SK-N-SH (cell line): ENCODE results near the gene TUBA3E. TPM values are rescaled to one million over a fixed set of nuclear protein-coding genes. Genes with fewer than 3 reads are reported as not detected.
"Not testable (repeated sequence)": the region's sequence is repeated elsewhere in the genome, so short reads cannot be mapped to it uniquely, and the experiment has no call there.

Source experiments
- CTCF ChIA-PET: fragments of 300-600, 350-600 bp; formaldehyde crosslinking; extraction: SDS; loops from one replicate; lab custom pipeline; 2021; lab: Yijun Ruan, JAX
- POLR2A ChIA-PET: fragments of 350-600 bp; sonication (Branson Sonifier 250); formaldehyde crosslinking; extraction: SDS; loops from one replicate; lab custom pipeline; 2020; ENCODE audit warnings: antibody characterized with exemption, inconsistent platforms; lab: Yijun Ruan, JAX
- DNase-seq: peaks from one replicate; pipeline ENCODE4 v3.0.0; 2012
- H2AFZ ChIP-seq: fragments of 200-600 bp; sonication (generic); 2 replicates; pipeline ENCODE4 v1.8.1; 2016; ENCODE audit warnings: antibody characterized with exemption, mild to moderate bottlenecking, low read depth
- H3F3A ChIP-seq: fragments of 200-600 bp; sonication (generic); replicated peaks from 2 replicates; pipeline ENCODE3; 2016; ENCODE audit warnings: antibody characterized with exemption, mild to moderate bottlenecking; ENCODE audit not compliant: insufficient read depth
- H3K27ac ChIP-seq, 2 experiments: fragments of 200-500 bp in 1 of 2; fragments of 200-600 bp in 1 of 2; sonication (Bioruptor generic) in 1 of 2; sonication (generic), shearing (Covaris generic) in 1 of 2; 2 replicates each; pipeline versions ENCODE4 v1.5.1 to v1.6.1; 2014 to 2016; ENCODE audit warnings: low read depth in 2 of 2, inconsistent platforms in 1 of 2, low read length in 1 of 2, mild to moderate bottlenecking in 1 of 2, mixed read lengths in 1 of 2
- H3K27me3 ChIP-seq: fragments of 200-600 bp; sonication (generic), shearing (Covaris generic); 2 replicates; pipeline ENCODE4 v1.6.1; 2016; ENCODE audit warnings: mixed run types; ENCODE audit not compliant: insufficient read depth
- H3K36me3 ChIP-seq, 2 experiments: fragments of 200-500 bp in 1 of 2; fragments of 200-600 bp in 1 of 2; sonication (Bioruptor generic) in 1 of 2; sonication (generic) in 1 of 2; replicated peaks in 1 of 2; 2 replicates each; pipeline versions ENCODE3 to v1.5.1; 2014 to 2016; ENCODE audit warnings: low read length in 1 of 2, mild to moderate bottlenecking in 1 of 2; ENCODE audit not compliant: insufficient read depth in 2 of 2, control insufficient read depth in 1 of 2
- H3K4me1 ChIP-seq, 2 experiments: fragments of 200-500 bp in 1 of 2; fragments of 200-600 bp in 1 of 2; sonication (Bioruptor generic) in 1 of 2; sonication (generic), shearing (Covaris generic) in 1 of 2; 2 replicates each; pipeline versions ENCODE4 v1.5.1 to v1.6.1; 2014 to 2016; ENCODE audit warnings: low read depth in 1 of 2, low read length in 1 of 2, mixed run types in 1 of 2; ENCODE audit not compliant: insufficient read depth in 2 of 2, control insufficient read depth in 1 of 2
- H3K4me2 ChIP-seq: fragments of 200-600 bp; sonication (generic), shearing (Covaris generic); 2 replicates; pipeline ENCODE4 v1.6.1; 2017; ENCODE audit warnings: mixed run types
- H3K4me3 ChIP-seq, 2 experiments: fragments of 200-500 bp in 1 of 2; fragments of 200-600 bp in 1 of 2; sonication (Bioruptor generic) in 1 of 2; sonication (generic), shearing (Covaris generic) in 1 of 2; 2 replicates each; pipeline versions ENCODE4 v1.5.1 to v1.8.1; 2014 to 2016; ENCODE audit warnings: low read depth in 2 of 2, inconsistent platforms in 1 of 2, low read length in 1 of 2, mild to moderate bottlenecking in 1 of 2, mixed read lengths in 1 of 2, moderate library complexity in 1 of 2
- H3K79me2 ChIP-seq: fragments of 200-600 bp; sonication (generic); 2 replicates; pipeline ENCODE4 v1.8.1; 2017; ENCODE audit warnings: mild to moderate bottlenecking; ENCODE audit not compliant: insufficient read depth
- H3K9ac ChIP-seq: fragments of 200-600 bp; sonication (generic); 2 replicates; pipeline ENCODE4 v1.6.1; 2017; ENCODE audit warnings: mixed run types
- H3K9me2 ChIP-seq: fragments of 200-600 bp; sonication (generic); 2 replicates; pipeline ENCODE4 v1.6.1; 2017; ENCODE audit warnings: mixed run types
- H3K9me3 ChIP-seq: fragments of 200-600 bp; sonication (generic); 2 replicates; pipeline ENCODE4 v1.6.1; 2017; ENCODE audit warnings: mixed run types, mild to moderate bottlenecking, moderate library complexity
- H4K20me1 ChIP-seq: fragments of 200-600 bp; sonication (generic); 2 replicates; pipeline ENCODE4 v1.6.1; 2017; ENCODE audit warnings: mild to moderate bottlenecking, mixed run types; ENCODE audit not compliant: insufficient read depth
- CHD2 ChIP-seq: fragments of 150-350 bp; IDR thresholded peaks from 2 replicates; pipeline ENCODE4 v1.6.1; 2018; ENCODE audit warnings: low read length; ENCODE audit not compliant: partially characterized antibody
- EP300 ChIP-seq, 2 experiments: IDR thresholded peaks; 2 replicates each; pipeline versions ENCODE4 v1.4.0 to v1.6.1; 2012; ENCODE audit warnings: borderline replicate concordance in 1 of 2, low read depth in 1 of 2, low read length in 1 of 2
- FOSL2 ChIP-seq: IDR thresholded peaks from 2 replicates; pipeline ENCODE4 v1.4.0; 2012; ENCODE audit warnings: low read depth, mild to moderate bottlenecking, moderate library complexity, borderline replicate concordance
- FOXJ3 ChIP-seq: sonication (generic); formaldehyde crosslinking; IDR thresholded peaks from 2 replicates; pipeline ENCODE4 v1.5.1; 2020; ENCODE audit warnings: mild to moderate bottlenecking, missing genetic modification reagents
- FOXM1 ChIP-seq: IDR thresholded peaks from 2 replicates; pipeline ENCODE4 v1.4.0; 2012; ENCODE audit warnings: low read depth, mild to moderate bottlenecking
- NRF1 ChIP-seq: IDR thresholded peaks from 2 replicates; pipeline ENCODE4 v1.6.1; 2012; ENCODE audit warnings: low read depth, mild to moderate bottlenecking, low read length
- SIN3A ChIP-seq: IDR thresholded peaks from 2 replicates; pipeline ENCODE4 v1.6.1; 2012; ENCODE audit warnings: low read depth, mild to moderate bottlenecking, low read length, moderate library complexity, borderline replicate concordance
- WGBS: methylation state at CpG from one replicate; pipeline ENCODE4 v1.1.6; 2017; ENCODE audit warnings: low lambda C conversion rate; 5-methylcytosine and 5-hydroxymethylcytosine counted together
- polyA plus RNA-seq, 3 experiments: library from polyadenylated mRNA; depleted of rRNA; stranded (reverse); fragments of >200 nt; gene quantifications; 2 replicates each; pipeline ENCODE4 v1.2.3, GENCODE V29; 2012
- TF ChIP-seq, protein P1 (sequence below): IDR thresholded peaks from 2 replicates; pipeline ENCODE4 v1.4.0; 2012; ENCODE audit warnings: low read depth, borderline replicate concordance
- TF ChIP-seq, protein P2 (sequence below): fragments of 150-350 bp; IDR thresholded peaks from 2 replicates; pipeline ENCODE4 v1.6.1; 2017; ENCODE audit warnings: antibody characterized with exemption, low read length, low read depth, borderline replicate concordance

The TUBA3E gene
- polyA plus RNA-seq, 1 of the 3 experiments (the other 2 are of a cell fraction) = not detected

DNA sequence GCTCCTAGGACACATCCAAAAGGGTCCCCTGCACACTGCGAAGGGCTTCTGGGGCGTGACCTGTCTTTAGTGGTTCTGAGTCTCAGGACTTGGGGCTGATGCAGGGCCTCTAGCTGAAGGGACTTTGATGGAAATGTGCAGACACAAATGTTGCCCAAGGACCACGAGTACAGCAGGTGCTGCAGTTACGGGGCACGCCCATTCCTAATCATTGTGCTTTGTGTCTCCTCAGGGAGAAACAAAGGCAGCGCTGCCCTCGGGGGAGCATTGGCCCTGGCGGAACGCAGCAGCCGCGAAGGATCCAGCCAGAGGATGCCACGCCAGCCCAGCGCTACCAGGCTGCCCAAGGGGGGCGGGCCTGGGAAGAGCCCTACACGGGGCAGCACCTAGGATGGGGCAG is 8.0 kb downstream of the TUBA3E start:
- 85% methylated on average over 2 of the region's 15 CpGs for WGBS
- Histone ChIP-seq H2AFZ (no peak overlapping the region), H3K9me2 (no peaks in the 10 kb centered on the region), H4K20me1 (0 out of 2 replicates have a peak, but pooled peaks cover 2% of the 10 kb centered on the region), H3K79me2 (no peaks in the 10 kb centered on the region), H3K36me3 (peaks cover 0 to 2% of the 10 kb centered on the region in 2 experiments), H3K4me3 (no peak overlapping the region), H3K27ac (no peak overlapping the region), H3K4me1 (peaks cover 0 to 4% of the 10 kb centered on the region in 2 experiments; a peak in 1 of 4 replicates), H3K9ac (no peak overlapping the region), H3K27me3 (no peaks in the 10 kb centered on the region), H3F3A (no peaks in the 10 kb centered on the region), H3K4me2 (no peak overlapping the region), H3K9me3 (no peaks in the 10 kb centered on the region)
- TF ChIP-seq NRF1 (no peak), EP300 (IDR thresholded peaks at IDR 0.05; ENCODE audit: borderline replicate concordance in 1 of 2, low read depth in 1 of 2, low read length in 1 of 2) (no peak), SIN3A (no peak), FOXM1 (no peak), CHD2 (no peak), FOSL2 (no peak), FOXJ3 (no peak)
- TF ChIP-seq, protein P1, sequence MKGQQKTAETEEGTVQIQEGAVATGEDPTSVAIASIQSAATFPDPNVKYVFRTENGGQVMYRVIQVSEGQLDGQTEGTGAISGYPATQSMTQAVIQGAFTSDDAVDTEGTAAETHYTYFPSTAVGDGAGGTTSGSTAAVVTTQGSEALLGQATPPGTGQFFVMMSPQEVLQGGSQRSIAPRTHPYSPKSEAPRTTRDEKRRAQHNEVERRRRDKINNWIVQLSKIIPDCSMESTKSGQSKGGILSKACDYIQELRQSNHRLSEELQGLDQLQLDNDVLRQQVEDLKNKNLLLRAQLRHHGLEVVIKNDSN = no peak
- TF ChIP-seq, protein P2, sequence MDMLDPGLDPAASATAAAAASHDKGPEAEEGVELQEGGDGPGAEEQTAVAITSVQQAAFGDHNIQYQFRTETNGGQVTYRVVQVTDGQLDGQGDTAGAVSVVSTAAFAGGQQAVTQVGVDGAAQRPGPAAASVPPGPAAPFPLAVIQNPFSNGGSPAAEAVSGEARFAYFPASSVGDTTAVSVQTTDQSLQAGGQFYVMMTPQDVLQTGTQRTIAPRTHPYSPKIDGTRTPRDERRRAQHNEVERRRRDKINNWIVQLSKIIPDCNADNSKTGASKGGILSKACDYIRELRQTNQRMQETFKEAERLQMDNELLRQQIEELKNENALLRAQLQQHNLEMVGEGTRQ = no peak
- no peak for DNase-seq
- CTCF ChIA-PET = no interaction called here
- POLR2A ChIA-PET = no interaction called here

DNA sequence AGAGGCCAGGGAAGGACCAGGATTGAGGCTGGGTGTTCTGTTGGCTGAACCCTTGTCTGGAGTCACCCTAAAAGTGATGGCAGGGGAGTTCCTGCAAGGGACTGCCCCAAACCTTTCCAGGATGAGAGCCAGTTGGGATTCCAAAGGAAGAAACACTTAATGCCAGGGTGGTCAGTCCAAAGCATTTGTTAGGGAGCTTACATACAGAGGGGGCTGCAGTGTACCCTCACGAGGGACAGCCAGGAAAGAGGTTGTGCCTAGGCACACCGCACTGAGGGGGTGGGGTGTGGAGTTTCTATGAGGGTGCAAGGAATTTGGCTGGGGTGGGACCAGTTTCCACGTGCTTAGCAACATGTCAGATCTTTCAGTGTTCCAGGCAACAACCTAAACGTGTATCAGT is 9.3 kb downstream of the TUBA3E start:
- not testable (repeated sequence) for H3F3A ChIP-seq, H2AFZ ChIP-seq, H4K20me1 ChIP-seq, H3K27ac ChIP-seq, H3K27me3 ChIP-seq, H3K4me2 ChIP-seq, H3K36me3 ChIP-seq, H3K9ac ChIP-seq, H3K4me3 ChIP-seq, DNase-seq, H3K9me2 ChIP-seq, H3K9me3 ChIP-seq
- CTCF ChIA-PET = interaction anchor here (0.6 kb wide), 1 partner anchor 1452 kb away, joined by 3 read pairs; no protein-coding TSS in a partner anchor
- no CpG with 5 or more reads among the region's 4 CpGs for WGBS
- POLR2A ChIA-PET = interaction anchor here (0.6 kb wide), 1 partner anchor 1296 kb away, joined by 3 read pairs; no protein-coding TSS in a partner anchor
- H3K4me1 ChIP-seq = peaks cover 0 to 11% of the 10 kb centered on the region in 2 experiments; a peak in 1 of 4 replicates
- peaks cover 12% of the 10 kb centered on the region for H3K79me2 ChIP-seq

DNA sequence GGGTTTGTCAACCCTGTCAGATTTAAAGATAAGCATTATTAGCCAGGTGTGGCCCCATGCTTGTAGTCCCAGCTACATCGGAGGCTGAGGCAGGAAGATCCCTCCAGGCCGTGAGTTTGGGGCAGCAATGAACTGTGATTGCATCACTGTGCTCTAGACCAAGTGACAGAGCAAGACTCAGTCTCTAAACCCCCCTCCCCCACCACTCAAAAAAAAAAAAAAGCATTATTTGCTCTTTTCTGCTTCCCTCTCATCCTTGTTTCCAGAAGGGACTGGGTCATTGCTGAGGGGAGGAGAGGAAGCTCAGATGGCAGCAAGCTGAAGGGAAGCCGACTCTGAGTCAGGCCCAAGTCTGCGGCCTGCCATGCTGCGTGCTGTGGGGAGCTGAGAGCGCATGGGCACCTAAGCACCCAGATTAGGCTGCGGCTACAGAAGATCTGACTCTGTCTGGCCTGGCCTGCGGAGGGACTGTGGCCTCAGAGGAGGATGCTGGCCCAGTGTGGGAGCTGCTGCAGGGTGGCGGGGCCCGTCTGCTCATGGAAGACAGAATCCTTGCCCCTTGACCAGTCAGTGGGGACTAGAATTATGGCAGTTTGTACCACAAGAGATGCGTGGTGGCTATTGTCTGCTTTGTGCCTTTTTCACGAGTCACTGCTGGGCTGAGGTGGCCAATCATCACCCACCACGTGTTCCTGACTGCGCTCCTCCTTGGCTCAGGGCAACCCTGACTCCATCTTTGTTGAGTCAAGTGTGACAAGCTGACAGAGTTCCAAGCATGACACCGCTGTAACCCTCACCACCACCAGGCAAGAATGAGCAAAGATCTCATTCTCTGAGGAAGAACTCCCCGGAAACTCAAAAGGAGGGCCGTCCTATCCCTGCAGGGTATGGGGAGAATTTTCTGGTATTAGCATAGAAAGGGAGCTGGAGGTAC is 10.1 kb downstream of the TUBA3E start:
- not testable (repeated sequence) for H3K4me3 ChIP-seq, H3K27me3 ChIP-seq, H3K9me2 ChIP-seq, H3F3A ChIP-seq, H2AFZ ChIP-seq, DNase-seq, H3K27ac ChIP-seq, H3K9ac ChIP-seq, H3K4me2 ChIP-seq, H3K36me3 ChIP-seq, H4K20me1 ChIP-seq, H3K9me3 ChIP-seq
- ChIA-PET CTCF (interaction anchor here (0.6 to 11.1 kb wide), 2 partner anchors 146 to 1453 kb away, joined by 3 to 113 read pairs; no protein-coding TSS in a partner anchor), POLR2A (interaction anchor here (0.6 kb wide), 3 partner anchors 112 to 1296 kb away, joined by 3 to 5 read pairs (median 3); no protein-coding TSS in a partner anchor)
- peaks cover 20% of the 10 kb centered on the region for H3K79me2 ChIP-seq
- 93% methylated on average over 17 of the region's 17 CpGs for whole genome bisulfite sequencing
- peaks cover 0 to 19% of the 10 kb centered on the region in 2 experiments; a peak in 1 of 4 replicates for H3K4me1 ChIP-seq
